8988T (cell line): ENCODE results near the gene MYO1C.
"Not testable (repeated sequence)": the region's sequence is repeated elsewhere in the genome, so short reads cannot be mapped to it uniquely, and the experiment has no call there.

Experiments
- DNase-seq: peaks from one replicate; pipeline ENCODE4 v3.0.0; 2011

MYO1C gene

GRCh38 chr17:1492249-1493206 lies at the start of gene MYO1C:
Gene MYO1C (minus strand): TSS chr17:1492686. CDS start chr17:1492487, 199 bp downstream.
- no peak for DNase-seq

GRCh38 chr17:1541367-1541904 lies 49.0 kb upstream of the MYO1C start:
- no peak for DNase-seq

- DNase-seq = no peak
Observed at GRCh38 chr17:1539811-1540210, 47.3 kb upstream of the MYO1C start.

- DNase-seq = no peak
Observed at GRCh38 chr17:1535737-1536136, 43.3 kb upstream of the MYO1C start.

- DNase-seq = no peak
Observed at GRCh38 chr17:1533661-1534325, 41.3 kb upstream of the MYO1C start.

GRCh38 chr17:1532836-1533602 lies 40.5 kb upstream of the MYO1C start:
- DNase-seq = no peak

GRCh38 chr17:1529863-1530262 lies 37.4 kb upstream of the MYO1C start:
- no peak for DNase-seq

- DNase-seq = not testable (repeated sequence)
Observed at GRCh38 chr17:1526876-1527275, 34.4 kb upstream of the MYO1C start.

GRCh38 chr17:1522626-1523025 lies 30.1 kb upstream of the MYO1C start:
- DNase-seq = no peak

- no peak for DNase-seq
Observed at GRCh38 chr17:1521086-1521640, 28.7 kb upstream of the MYO1C start.

- DNase-seq = no peak
Observed at GRCh38 chr17:1519678-1520077, 27.2 kb upstream of the MYO1C start.

- no peak for DNase-seq
Observed at GRCh38 chr17:1518410-1518809, 25.9 kb upstream of the MYO1C start.

- DNase-seq = peak; percentile 83
Observed at GRCh38 chr17:1516388-1517161, 24.1 kb upstream of the MYO1C start, which contains the start of gene INPP5K. Gene INPP5K (minus strand): TSS chr17:1516612. CDS start chr17:1516499, 113 bp downstream.

GRCh38 chr17:1515640-1516387 lies 23.3 kb upstream of the MYO1C start:
- peak; percentile 59 for DNase-seq

- no peak for DNase-seq
Observed at GRCh38 chr17:1512351-1512750, 19.9 kb upstream of the MYO1C start.

- no peak for DNase-seq
Observed at GRCh38 chr17:1511756-1512321, 19.4 kb upstream of the MYO1C start.

- DNase-seq = no peak
Observed at GRCh38 chr17:1511290-1511689, 18.8 kb upstream of the MYO1C start.

GRCh38 chr17:1509290-1509881 lies 16.9 kb upstream of the MYO1C start:
- no peak for DNase-seq

GRCh38 chr17:1508709-1509108 lies 16.2 kb upstream of the MYO1C start:
- DNase-seq = not testable (repeated sequence)

- DNase-seq = no peak
Observed at GRCh38 chr17:1506649-1507267, 14.3 kb upstream of the MYO1C start.
